DMS153 treated with DMSO at 0.1 percent for 48 hours (cell line): ENCODE results near the gene GPBP1L1.
A peak's percentile ranks its signal among the peaks of the same experiment; 100 is the strongest.
"Not testable (repeated sequence)": the region's sequence is repeated elsewhere in the genome, so short reads cannot be mapped to it uniquely, and the experiment has no call there.

ENCODE experiments used
- DNase-seq: peaks from one replicate; lab custom pipeline; 2025; ENCODE audit not compliant: unreplicated experiment; lab: John Stamatoyannopoulos, UW

GPBP1L1 gene

DNA sequence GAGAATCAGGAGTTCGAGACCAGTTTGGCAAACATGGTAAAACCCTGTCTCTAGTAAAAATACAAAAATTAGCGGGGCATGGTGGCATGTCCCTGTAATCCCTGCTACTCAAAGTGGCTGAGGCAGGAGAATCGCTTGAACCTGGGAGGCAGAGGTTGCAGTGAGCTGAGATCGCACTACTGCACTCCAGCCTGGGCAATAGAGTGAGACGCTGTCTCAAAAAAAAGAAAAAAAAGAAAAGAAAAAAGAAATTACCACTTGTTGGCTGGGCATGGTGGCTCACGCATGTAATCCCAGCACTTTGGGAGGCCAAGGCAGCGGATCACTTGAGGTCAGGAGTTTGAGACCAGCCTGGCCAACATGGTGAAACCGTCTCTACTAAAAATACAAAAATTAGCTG is 89.6 kb downstream of the GPBP1L1 start:
- not testable (repeated sequence) for DNase-seq

GRCh38 chr1:45594412-45594811 is 91.9 kb downstream of the GPBP1L1 start:
- no peak for DNase-seq

GRCh38 chr1:45589861-45590260 is 96.5 kb downstream of the GPBP1L1 start:
- no peak for DNase-seq

DNA sequence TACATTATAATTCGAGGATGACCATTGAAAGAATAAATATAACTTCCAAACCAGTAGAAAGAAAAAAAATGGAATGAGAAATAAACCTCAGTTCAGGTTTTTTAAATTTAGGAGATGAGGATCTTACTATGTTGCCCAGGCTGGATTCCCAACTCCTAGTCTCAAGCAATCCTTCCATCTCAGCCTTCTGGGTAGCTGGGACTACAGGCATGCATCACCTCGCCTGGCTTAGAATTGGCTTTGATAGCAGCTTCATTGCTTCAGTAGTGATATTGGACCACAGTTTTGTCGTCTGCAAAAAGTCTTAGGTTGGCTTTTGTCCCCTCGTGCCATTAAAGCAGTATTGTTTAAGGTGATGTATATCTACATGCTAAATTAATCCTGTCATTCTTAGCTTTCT is 99.6 kb downstream of the GPBP1L1 start:
- no peak for DNase-seq

GRCh38 chr1:45585496-45586075 is 100.7 kb downstream of the GPBP1L1 start:
- DNase-seq, result no peak

DNA sequence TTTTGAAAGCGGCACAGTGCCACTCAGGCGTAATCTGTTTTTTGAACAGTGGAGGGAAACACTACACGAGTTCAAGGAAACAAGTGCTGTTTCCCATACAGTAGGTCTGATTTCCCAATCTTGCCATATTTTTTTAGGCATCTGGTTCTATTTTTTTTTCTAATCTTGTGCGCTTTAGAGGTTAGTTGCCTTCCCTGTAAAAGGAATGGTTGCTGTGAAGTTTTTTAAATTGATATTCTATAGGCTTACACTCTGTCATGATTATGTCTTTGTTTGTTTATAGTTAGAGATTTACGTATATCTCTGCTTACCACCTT is 101.3 kb downstream of the GPBP1L1 start:
- no peak for DNase-seq

DNA sequence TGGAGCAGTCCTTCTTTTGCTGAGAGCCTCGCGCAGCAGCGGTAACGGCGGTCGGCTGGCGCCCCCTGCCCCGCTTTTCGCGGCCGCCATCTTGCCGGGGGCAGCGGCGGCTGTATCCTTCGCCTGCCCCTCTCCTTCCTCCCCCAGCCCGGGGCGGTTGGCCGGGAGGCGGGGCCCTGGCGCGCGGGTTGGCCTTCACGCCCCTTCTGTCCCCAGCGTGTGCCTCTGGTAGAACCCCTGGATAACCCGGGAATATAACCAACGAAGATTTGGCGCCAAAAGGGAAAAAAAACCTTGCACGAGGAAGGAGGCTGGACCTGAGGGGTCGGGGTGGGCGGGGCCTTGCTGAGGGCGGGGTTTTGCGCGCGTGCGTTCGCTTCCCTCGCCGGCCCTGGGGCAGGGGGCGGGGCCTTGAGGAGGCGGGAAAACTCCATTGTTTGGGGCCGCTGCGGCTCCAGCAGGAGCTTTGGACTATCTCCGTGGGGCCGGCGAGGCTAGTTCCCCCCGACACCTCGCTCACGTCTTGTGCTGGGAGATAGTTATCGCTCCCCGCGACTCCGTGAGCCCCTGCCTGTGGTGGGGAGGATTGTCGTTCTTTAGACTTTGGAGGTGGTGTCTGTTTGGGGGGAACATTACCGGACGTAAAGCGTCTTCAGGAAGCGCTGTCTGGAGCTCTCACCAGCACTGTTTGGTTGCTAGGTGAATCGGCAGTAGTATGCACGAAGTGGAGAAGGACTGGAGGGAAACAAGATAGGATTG is 101.8 kb downstream of the GPBP1L1 start:
- DNase-seq, result peak; percentile 95

DNA sequence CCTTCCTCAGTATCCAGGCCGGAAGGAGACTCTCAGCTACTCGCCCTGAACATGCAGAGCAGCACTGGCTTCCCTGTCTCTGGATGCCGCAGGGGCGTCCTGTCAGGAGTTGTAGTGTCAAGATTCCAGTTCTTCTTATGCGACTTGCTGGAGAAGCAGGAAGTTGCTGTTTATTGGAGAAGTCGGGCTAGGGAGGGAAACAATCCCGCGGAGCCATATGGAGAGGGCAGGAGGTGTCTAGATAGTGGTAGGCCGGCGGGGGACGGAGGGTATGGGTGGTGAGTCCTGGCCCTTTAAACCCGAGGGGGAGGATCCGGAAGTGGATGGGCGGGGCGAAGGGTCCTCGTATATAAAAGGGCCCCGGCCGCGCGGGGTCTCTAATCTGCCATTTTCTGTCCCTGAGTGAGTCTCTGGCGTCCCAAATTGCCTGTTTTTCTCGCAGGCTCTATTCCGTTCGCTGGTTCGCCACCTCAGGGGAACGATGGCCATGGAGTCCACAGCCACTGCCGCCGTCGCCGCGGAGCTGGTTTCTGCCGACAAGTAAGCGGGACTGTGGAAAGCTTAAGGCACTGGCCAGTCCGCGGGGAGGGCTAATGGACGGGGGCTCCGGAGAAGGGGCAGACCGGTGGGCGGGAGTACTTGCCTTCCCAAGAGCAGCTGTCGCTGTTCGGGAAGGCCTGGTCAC is 102.5 kb downstream of the GPBP1L1 start, which contains the start of gene NASP:
Gene NASP, plus strand, starts transcription at position 376 of the 685 bp plus-strand sequence. Its CDS starts 106 bp downstream, at position 482.
- peak; percentile 90 for DNase-seq

- peak; percentile 99 for DNase-seq
Measured at GRCh38 chr1:45583264-45583665, 103.1 kb downstream of the GPBP1L1 start.
